Neuronal stem cell (in vitro differentiated cells): ENCODE data around the gene PEX12.

Source experiments
- DNase-seq: peaks from one replicate; pipeline ENCODE4 v3.0.0-alpha.2; 2013; ENCODE audit warnings: low spot score
- H2AFZ ChIP-seq: one replicate; pipeline ENCODE4 v1.6.1; 2013; ENCODE audit warnings: mild to moderate bottlenecking, low read length, inconsistent platforms
- H2AK5ac ChIP-seq: 2 replicates; pipeline ENCODE4 v1.6.1; 2013; ENCODE audit warnings: low read depth, mild to moderate bottlenecking, inconsistent platforms, low read length, moderate library complexity, mixed read lengths
- H2BK120ac ChIP-seq: 2 replicates; pipeline ENCODE4 v1.6.1; 2013; ENCODE audit warnings: low read depth, mild to moderate bottlenecking, inconsistent platforms, low read length, moderate library complexity, mixed read lengths
- H2BK12ac ChIP-seq: one replicate; pipeline ENCODE4 v1.6.1; 2013; ENCODE audit warnings: low read length, inconsistent platforms
- H2BK15ac ChIP-seq: 2 replicates; pipeline ENCODE4 v1.6.1; 2013; ENCODE audit warnings: mild to moderate bottlenecking, low read length, inconsistent platforms, mixed read lengths
- H2BK5ac ChIP-seq: one replicate; pipeline ENCODE4 v1.6.1; 2013; ENCODE audit warnings: inconsistent platforms, mild to moderate bottlenecking, low read length, moderate library complexity
- H3K14ac ChIP-seq: one replicate; pipeline ENCODE4 v1.6.1; 2013; ENCODE audit warnings: low read length, inconsistent platforms
- H3K18ac ChIP-seq: 2 replicates; pipeline ENCODE4 v1.6.1; 2013; ENCODE audit warnings: low read length, inconsistent platforms
- H3K23ac ChIP-seq: 2 replicates; pipeline ENCODE4 v1.6.1; 2013; ENCODE audit warnings: low read depth, mild to moderate bottlenecking, mixed read lengths, low read length, inconsistent platforms; ENCODE audit not compliant: poor library complexity
- H3K27ac ChIP-seq: replicated peaks from 3 replicates; pipeline ENCODE4 v1.5.1; 2013; ENCODE audit warnings: low read length, inconsistent platforms
- H3K27me3 ChIP-seq, 3 experiments: 2 replicates each; pipeline ENCODE4 v1.6.1; 2013; ENCODE audit warnings: low read length in 3 of 3, mild to moderate bottlenecking in 2 of 3, inconsistent platforms in 1 of 3, low read depth in 1 of 3, mixed read lengths in 1 of 3, moderate library complexity in 1 of 3; ENCODE audit not compliant: control insufficient read depth in 3 of 3, insufficient read depth in 3 of 3
- H3K36me3 ChIP-seq, 2 donors: replicated peaks in 1 of 2; 2 replicates each; pipeline ENCODE4 v1.6.1; 2013; ENCODE audit warnings: low read length in 2 of 2; ENCODE audit not compliant: control insufficient read depth in 2 of 2, insufficient read depth in 2 of 2
- H3K4ac ChIP-seq: 2 replicates; pipeline ENCODE4 v1.6.1; 2013; ENCODE audit warnings: inconsistent platforms, mild to moderate bottlenecking, low read length, moderate library complexity
- H3K4me1 ChIP-seq, 2 donors: 1 replicate in 1 of 2; 2 replicates in 1 of 2; pipeline ENCODE4 v1.6.1; 2013; ENCODE audit warnings: low read length in 2 of 2, low read depth in 1 of 2; ENCODE audit not compliant: control insufficient read depth in 2 of 2, insufficient read depth in 1 of 2
- H3K4me2 ChIP-seq: one replicate; pipeline ENCODE4 v1.6.1; 2013; ENCODE audit warnings: mild to moderate bottlenecking, low read length, inconsistent platforms; ENCODE audit not compliant: insufficient read depth, poor library complexity, severe bottlenecking
- H3K4me3 ChIP-seq, 2 donors: 2 replicates each; pipeline ENCODE4 v1.5.1; 2013; ENCODE audit warnings: low read length in 2 of 2, mild to moderate bottlenecking in 2 of 2, inconsistent platforms in 1 of 2, moderate library complexity in 1 of 2
- H3K79me1 ChIP-seq: one replicate; pipeline ENCODE4 v1.6.1; 2013; ENCODE audit warnings: low read depth, mild to moderate bottlenecking, inconsistent platforms, low read length, moderate library complexity
- H3K9ac ChIP-seq: one replicate; pipeline ENCODE4 v1.6.1; 2013; ENCODE audit warnings: mild to moderate bottlenecking, low read depth, low read length, inconsistent platforms; ENCODE audit not compliant: poor library complexity
- H3K9me3 ChIP-seq, 2 donors: replicated peaks in 1 of 2; 2 replicates each; pipeline versions ENCODE3 to v1.6.1; 2013; ENCODE audit warnings: low read length in 2 of 2, mild to moderate bottlenecking in 2 of 2, inconsistent platforms in 1 of 2, low read depth in 1 of 2, mixed read lengths in 1 of 2, moderate library complexity in 1 of 2; ENCODE audit not compliant: control insufficient read depth in 2 of 2, insufficient read depth in 1 of 2
- H4K8ac ChIP-seq: one replicate; pipeline ENCODE4 v1.6.1; 2013; ENCODE audit warnings: low read depth, mild to moderate bottlenecking, inconsistent platforms, low read length, moderate library complexity
- H4K91ac ChIP-seq: one replicate; pipeline ENCODE4 v1.6.1; 2013; ENCODE audit warnings: low read length, low read depth, mild to moderate bottlenecking, inconsistent platforms; ENCODE audit not compliant: poor library complexity
- WGBS, 2 donors: extraction: QIAGEN DNeasy Blood & Tissue Kit; methylation state at CpG; one replicate each; pipeline ENCODE4 v1.1.7; 2013; ENCODE audit warnings: missing lambda C conversion rate in 2 of 2, mixed read lengths in 1 of 2; ENCODE audit not compliant: insufficient read length in 2 of 2, insufficient replicate concordance in 1 of 2; ENCODE audit errors: extremely low coverage in 2 of 2; 5-methylcytosine and 5-hydroxymethylcytosine counted together

PEX12 gene

DNA sequence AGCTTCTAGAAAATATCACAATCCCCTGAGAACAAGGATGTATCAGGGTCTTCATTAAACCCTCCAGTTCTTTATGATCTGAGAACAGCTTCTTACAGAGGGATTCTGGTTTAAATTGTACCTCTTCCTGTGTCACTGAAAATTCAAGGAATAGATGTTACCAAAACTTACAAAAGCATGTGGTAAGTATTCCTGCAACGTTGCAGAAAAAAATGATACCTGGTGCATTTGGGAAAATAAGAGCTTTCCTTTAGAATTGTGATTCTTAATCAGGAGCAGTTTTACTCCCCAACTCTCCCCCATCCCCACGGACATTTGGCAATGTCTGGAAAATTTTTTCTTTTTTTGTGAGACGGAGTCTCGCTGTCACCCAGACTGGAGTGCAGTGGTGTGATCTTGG is 25.1 kb downstream of the PEX12 start:
- no peaks in the 10 kb centered on the region for H3K79me1 ChIP-seq
- no peak overlapping the region for H3K18ac ChIP-seq
- no peak overlapping the region for H4K8ac ChIP-seq
- H3K27ac ChIP-seq, result no peak overlapping the region
- H3K14ac ChIP-seq, result no peak overlapping the region
- H2BK12ac ChIP-seq, result no peak overlapping the region
- DNase-seq, result no peak
- no peaks in the 10 kb centered on the region for H3K4me1 ChIP-seq
- no peak overlapping the region for H2AK5ac ChIP-seq
- H2BK15ac ChIP-seq, result no peak overlapping the region
- no peak overlapping the region for H3K9ac ChIP-seq
- H2AFZ ChIP-seq, result no peak overlapping the region
- no peaks in the 10 kb centered on the region for H3K9me3 ChIP-seq
- peaks cover 0 to 26% (median 0%) of the 10 kb centered on the region in 3 experiments for H3K27me3 ChIP-seq
- H2BK120ac ChIP-seq, result no peak overlapping the region
- no peak overlapping the region for H3K4ac ChIP-seq
- H3K4me3 ChIP-seq, result no peak overlapping the region
- no peak overlapping the region for H4K91ac ChIP-seq
- H3K4me2 ChIP-seq, result no peak overlapping the region
- H3K36me3 ChIP-seq, result no peaks in the 10 kb centered on the region
- WGBS, 2 donors, result no CpG with 5 or more reads among the region's 4 CpGs
- H3K23ac ChIP-seq, result no peak overlapping the region
- no peak overlapping the region for H2BK5ac ChIP-seq

DNA sequence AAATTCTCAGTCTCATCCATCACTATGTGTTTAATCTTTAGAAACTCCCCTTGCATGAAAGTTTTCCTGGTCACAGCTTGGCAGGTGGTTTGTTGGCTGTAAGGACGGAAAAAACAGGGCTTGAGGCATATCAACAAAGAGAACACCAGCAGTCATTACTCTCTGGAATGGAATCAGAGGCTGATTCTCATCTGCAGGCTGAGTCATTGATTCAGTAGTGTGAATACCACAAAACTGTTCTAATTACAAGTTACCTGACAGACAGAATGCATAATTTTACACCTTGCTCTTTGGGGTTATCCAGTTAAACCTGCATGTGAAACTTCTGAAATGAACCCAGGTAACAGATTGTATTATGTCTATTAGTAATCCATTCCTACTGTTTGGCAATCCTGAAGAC is 29.4 kb downstream of the PEX12 start:
- WGBS, 2 donors, result no CpG with 5 or more reads among the region's 1 CpG

DNA sequence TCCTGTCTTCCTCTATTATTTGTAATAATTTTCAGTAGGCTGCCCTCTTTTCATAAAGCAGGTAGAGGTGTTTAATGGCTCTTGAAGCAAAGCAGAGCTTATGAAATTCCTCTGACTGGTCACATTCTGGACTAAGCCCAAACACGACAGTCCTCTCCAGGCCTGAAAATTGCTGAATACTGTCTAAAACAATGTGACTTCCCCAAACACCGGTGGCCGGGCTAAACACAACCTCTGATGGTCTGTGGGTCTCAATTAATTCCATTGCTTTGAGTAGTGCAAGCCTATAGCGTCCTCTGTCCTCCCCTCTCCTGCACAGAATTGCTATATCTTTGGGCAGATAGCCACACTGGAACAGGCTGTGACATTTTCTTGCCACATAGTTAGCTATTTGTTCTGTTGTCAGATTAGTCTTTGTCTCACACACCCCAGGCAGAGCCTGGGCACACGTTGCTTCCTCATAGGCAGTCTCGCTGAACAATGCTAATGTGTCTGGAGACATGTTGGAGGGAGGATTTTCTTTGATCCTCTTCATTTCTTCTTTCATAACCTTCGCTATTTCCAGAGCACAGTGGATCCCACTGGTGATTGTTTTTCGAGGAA is 30.1 kb downstream of the PEX12 start:
- no peak overlapping the region for H4K8ac ChIP-seq
- no peak overlapping the region for H3K18ac ChIP-seq
- H2BK12ac ChIP-seq, result no peak overlapping the region
- H2AFZ ChIP-seq, result no peak overlapping the region
- no peak overlapping the region for H3K4me2 ChIP-seq
- no peak overlapping the region for H3K27ac ChIP-seq
- no CpG with 5 or more reads among the region's 8 CpGs for WGBS, 2 donors
- no peaks in the 10 kb centered on the region for H3K79me1 ChIP-seq
- no peak overlapping the region for H3K23ac ChIP-seq
- H4K91ac ChIP-seq, result no peak overlapping the region
- no peaks in the 10 kb centered on the region for H3K36me3 ChIP-seq
- no peak overlapping the region for H3K14ac ChIP-seq
- no peak overlapping the region for H2BK15ac ChIP-seq
- H3K4me1 ChIP-seq, result no peaks in the 10 kb centered on the region
- no peak overlapping the region for H2BK5ac ChIP-seq
- no peak overlapping the region for H2AK5ac ChIP-seq
- H2BK120ac ChIP-seq, result no peak overlapping the region
- no peak overlapping the region for H3K4me3 ChIP-seq
- no peaks in the 10 kb centered on the region for H3K9me3 ChIP-seq
- no peak overlapping the region for H3K4ac ChIP-seq
- no peak overlapping the region for H3K9ac ChIP-seq
- DNase-seq, result no peak
- peaks cover 0 to 44% (median 0%) of the 10 kb centered on the region in 3 experiments for H3K27me3 ChIP-seq

More for the DNA sequence above, 29.4 kb downstream of the PEX12 start:
- DNase-seq, result no peak
- no peaks in the 10 kb centered on the region for H3K4me1 ChIP-seq
- no peak overlapping the region for H3K9ac ChIP-seq
- H2BK120ac ChIP-seq, result no peak overlapping the region
- no peak overlapping the region for H3K4me3 ChIP-seq
- no peak overlapping the region for H2AK5ac ChIP-seq
- no peak overlapping the region for H3K4me2 ChIP-seq
- H3K36me3 ChIP-seq, result no peaks in the 10 kb centered on the region
- no peak overlapping the region for H4K8ac ChIP-seq
- H3K9me3 ChIP-seq, result no peaks in the 10 kb centered on the region
- no peak overlapping the region for H2BK12ac ChIP-seq
- peaks cover 0 to 41% (median 0%) of the 10 kb centered on the region in 3 experiments for H3K27me3 ChIP-seq
- H2BK15ac ChIP-seq, result no peak overlapping the region
- H3K4ac ChIP-seq, result no peak overlapping the region
- H3K23ac ChIP-seq, result no peak overlapping the region
- no peak overlapping the region for H3K18ac ChIP-seq
- H4K91ac ChIP-seq, result no peak overlapping the region
- no peak overlapping the region for H3K14ac ChIP-seq
- H2BK5ac ChIP-seq, result no peak overlapping the region
- no peak overlapping the region for H2AFZ ChIP-seq
- H3K27ac ChIP-seq, result no peak overlapping the region
- no peaks in the 10 kb centered on the region for H3K79me1 ChIP-seq

DNA sequence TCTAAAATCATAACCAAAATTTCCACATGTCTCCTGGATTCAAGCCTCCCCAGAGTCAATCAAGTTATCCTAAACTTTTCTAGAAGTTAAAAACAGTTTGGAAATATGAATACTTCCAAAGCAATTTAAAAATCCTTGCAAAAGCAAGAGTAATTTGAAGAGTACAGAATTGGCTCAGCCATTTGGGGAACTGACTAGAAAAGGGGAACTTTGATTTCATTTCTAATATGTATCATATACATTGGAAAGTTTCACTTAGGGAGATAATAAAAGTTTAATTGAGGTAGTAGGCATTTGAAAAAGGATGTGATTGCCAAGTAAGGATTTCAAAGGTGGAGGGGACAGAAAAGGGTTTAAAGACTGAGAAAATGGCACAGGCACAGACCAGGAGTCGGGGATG is 31.9 kb downstream of the PEX12 start:
- DNase-seq, result no peak
- no peak overlapping the region for H4K91ac ChIP-seq
- no peak overlapping the region for H3K4me3 ChIP-seq
- H3K23ac ChIP-seq, result no peak overlapping the region
- H2BK15ac ChIP-seq, result no peak overlapping the region
- H3K27me3 ChIP-seq, result peaks cover 0 to 51% (median 0%) of the 10 kb centered on the region in 3 experiments
- H2BK5ac ChIP-seq, result no peak overlapping the region
- no peak overlapping the region for H2BK12ac ChIP-seq
- H2AFZ ChIP-seq, result no peak overlapping the region
- no peaks in the 10 kb centered on the region for H3K79me1 ChIP-seq
- no peaks in the 10 kb centered on the region for H3K9me3 ChIP-seq
- H3K14ac ChIP-seq, result no peak overlapping the region
- no peaks in the 10 kb centered on the region for H3K36me3 ChIP-seq
- no peak overlapping the region for H2BK120ac ChIP-seq
- no peak overlapping the region for H3K18ac ChIP-seq
- no peak overlapping the region for H4K8ac ChIP-seq
- no peaks in the 10 kb centered on the region for H3K4me1 ChIP-seq
- no peak overlapping the region for H3K4ac ChIP-seq
- H2AK5ac ChIP-seq, result no peak overlapping the region
- no peak overlapping the region for H3K9ac ChIP-seq
- no CpG with 5 or more reads among the region's 1 CpG for WGBS, 2 donors
- H3K27ac ChIP-seq, result no peak overlapping the region
- no peak overlapping the region for H3K4me2 ChIP-seq
